CMK (cell line): ENCODE measurements around the gene MVB12B.

ENCODE experiments used
- DNase-seq: peaks from one replicate; pipeline ENCODE4 v3.0.0-alpha.2; 2010; ENCODE audit warnings: low read depth

MVB12B gene

DNA sequence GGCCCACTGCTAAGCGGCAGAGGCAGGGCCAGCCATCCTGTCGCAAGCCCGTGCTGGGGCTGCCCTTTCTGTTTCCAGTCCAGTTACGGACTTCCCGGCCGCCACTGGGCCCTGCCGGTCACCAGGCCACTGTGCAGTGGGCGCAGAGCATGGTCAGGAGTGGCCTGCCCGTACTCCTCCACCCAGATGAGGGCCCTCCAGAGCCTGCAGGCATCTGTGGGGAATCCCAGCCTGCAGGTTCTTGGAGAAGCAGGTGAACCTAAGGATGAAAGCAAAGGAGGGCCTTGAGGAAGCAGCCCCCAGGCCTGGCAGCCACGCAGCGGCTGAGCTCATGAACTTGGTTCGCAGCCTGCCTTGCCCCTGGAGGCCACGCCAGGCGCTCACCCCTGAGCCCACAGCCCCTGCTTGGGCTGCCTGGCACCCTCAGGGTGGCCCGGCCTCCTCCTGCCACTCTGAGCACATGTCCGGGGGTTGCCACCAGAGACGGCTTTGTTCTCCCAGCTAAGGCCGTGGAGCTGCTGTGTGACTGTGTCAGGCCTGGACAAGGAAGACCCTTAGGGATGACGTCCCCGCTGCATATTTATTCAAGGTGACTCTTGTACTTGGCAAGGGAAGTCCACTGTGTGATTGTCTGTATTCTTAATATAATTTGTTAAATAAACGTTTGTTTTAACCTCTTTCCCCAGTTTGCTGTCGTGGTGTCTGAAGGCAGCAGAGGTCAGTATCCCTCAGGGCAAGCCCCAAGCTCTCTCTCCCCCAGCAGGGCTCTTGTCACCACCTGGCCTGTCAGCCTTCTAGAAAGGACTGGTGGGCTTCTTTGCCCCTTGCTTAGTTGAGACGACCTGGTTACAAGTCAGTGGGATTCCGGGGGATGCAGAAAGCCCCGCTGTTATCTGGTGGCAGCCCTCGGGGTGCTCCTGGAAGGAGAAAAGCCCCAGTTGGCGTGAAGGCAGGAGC lies 180.0 kb downstream of the MVB12B start:
- DNase-seq = no peak

DNA sequence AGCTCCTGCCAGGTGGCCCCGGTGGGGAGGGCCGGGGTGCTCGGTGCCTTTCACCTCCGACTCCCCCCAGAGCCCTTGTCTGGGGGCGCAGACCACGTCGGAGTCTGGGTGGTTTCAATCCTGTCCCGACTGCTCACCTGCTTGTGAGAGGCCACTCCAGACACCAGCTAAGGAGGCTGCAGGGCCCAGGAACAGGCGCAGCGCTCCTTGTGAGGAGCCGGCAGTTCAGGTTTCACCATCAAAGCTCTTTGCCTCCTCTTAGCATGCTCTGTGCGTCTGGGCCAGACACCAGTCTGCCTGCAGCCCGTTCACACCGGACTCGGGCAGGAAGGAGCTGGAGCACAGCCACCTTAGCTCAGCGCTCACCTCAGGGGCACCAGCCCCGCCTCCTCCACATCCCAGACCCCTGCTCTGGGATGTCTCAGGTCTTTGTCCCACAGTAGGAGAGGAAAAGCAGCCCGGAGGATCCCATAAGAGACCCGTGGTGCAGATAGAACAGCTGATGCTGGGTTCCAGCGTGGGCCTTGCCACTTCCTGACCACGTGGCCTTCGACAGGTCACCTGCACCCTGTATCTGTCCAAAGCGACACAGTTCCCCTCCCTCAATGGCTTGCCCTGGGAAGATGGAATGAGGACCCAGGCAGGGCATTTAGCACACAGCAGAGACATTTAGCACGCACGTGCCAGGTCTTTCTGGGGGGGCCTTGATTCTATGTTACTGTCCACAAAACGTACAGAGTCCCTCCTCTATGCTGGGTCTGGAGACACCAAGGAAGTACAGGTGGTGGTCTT lies 180.9 kb downstream of the MVB12B start:
- DNase-seq = no peak

DNA sequence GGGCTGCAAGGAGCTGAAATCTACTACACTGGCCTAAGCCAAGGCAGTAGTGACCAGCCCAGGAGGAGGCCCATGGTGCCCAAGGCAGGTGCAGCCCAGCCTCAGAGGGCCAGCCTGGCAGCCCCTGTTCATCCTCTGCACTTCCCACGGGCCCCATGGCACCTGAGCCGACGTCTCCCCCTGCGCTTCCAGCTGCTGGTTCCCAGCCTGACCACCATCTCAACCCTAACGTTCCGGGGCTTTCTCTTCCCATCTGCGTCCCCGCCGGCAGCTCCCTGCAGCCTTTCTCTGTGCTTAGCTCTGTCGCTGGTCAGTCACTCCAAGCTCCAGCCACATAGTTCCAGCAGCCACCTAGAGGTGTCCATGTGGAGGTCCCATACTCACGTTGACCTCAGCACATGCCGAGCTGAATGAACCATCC lies 181.6 kb downstream of the MVB12B start:
- DNase-seq = no peak

DNA sequence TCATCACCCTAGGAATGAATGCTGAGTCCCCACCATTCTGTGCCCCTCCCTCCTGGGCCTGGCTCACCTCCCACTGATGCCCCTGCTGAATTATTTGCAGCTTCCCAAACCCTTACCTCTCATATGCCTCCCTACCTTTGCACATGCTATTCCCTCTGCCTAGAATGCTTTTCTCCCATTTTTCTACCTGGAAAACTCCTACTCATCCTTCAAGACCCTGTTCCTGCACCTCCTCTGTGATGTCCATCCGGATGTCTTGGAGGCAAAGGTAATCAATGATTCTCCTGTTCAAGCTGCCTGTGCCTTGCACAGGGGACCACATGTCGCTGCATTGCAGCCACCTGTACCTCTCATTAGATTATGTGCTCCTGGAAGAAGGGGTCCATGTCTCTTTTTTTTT lies 182.3 kb downstream of the MVB12B start:
- DNase-seq = no peak

DNA sequence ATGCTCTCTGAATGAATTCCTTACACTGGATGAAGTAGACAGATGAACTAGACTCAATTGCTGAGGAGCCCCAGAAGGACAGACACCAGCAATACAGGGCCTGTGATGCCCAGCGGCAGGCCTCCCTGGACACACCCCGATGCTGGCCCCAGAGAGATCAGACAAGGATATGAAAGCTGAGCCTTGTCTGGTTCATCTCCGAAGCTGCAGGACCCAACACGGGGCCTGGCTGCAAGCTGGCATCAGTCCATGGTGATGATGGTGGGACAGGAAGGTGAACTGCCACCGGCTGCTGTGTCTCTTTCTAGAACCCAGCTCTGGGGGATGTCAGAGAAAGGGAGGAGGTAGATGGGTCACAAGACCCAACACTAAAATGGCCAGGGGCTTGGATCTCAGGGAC lies 183.1 kb downstream of the MVB12B start:
- no peak for DNase-seq

DNA sequence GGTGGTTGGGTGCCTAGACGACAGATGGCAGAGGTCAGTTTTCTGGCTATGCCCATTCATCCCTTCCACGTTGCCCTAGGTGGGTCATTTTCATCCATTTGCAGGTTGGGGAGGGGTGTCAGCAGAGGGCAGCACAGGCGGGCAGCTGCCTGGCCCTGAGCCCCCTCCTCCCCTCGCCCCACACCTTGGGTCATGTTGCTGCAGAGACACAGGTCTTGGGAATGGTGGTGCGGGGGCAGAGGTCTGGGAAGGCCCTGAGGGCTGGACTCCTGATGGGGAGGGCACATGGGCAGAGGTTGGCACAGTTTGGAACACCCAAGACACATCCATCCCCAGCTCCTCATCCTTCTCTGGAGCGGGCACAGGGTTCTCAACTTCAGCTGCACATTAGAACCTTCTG lies 183.9 kb downstream of the MVB12B start:
- DNase-seq = no peak

- DNase-seq = no peak
Observed at GRCh38 chr9:126511411-126511810, 184.8 kb downstream of the MVB12B start.

DNA sequence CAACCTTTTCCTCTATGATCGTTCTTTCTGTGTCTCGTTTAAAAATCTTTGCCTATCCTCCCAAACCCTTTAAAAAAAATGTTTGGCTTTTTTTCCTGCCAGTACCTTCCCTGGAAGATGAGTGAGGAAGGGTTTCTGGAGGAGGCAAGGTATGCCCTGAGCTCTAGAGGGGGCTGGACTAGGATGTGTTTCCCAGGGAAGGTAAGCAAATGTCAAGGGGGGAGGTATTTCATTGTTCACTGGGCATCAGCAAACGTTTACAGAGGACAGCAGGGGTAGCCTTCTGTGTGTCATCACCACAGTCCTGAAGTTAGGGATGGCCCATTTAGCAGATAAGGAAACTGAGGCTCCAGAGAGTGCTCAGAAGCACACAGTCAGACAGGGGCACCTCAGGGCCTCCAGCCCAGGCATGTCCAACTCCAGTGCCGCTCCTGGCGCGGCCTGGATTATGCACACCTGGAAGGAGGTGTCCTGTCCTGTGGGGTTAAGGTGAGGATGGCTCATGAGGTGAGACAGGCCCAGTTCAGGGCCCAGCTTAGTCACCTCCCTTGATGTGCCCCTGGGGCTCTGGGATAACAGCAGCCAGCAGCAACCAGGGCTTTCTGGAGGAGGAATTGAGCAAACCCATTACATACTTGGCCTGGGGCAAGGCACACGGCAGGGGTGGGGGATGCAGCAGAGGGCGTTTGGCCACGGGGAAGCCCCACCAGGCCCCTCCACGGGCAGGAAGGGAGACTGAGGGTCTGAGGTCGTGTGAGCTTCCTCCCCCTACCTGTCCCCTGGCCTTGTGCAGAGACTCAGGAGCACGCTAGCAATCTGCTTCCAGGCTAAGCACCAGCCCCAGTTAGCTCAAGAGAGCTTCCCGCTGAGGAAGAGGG lies 186.8 kb downstream of the MVB12B start:
- DNase-seq = no peak

DNA sequence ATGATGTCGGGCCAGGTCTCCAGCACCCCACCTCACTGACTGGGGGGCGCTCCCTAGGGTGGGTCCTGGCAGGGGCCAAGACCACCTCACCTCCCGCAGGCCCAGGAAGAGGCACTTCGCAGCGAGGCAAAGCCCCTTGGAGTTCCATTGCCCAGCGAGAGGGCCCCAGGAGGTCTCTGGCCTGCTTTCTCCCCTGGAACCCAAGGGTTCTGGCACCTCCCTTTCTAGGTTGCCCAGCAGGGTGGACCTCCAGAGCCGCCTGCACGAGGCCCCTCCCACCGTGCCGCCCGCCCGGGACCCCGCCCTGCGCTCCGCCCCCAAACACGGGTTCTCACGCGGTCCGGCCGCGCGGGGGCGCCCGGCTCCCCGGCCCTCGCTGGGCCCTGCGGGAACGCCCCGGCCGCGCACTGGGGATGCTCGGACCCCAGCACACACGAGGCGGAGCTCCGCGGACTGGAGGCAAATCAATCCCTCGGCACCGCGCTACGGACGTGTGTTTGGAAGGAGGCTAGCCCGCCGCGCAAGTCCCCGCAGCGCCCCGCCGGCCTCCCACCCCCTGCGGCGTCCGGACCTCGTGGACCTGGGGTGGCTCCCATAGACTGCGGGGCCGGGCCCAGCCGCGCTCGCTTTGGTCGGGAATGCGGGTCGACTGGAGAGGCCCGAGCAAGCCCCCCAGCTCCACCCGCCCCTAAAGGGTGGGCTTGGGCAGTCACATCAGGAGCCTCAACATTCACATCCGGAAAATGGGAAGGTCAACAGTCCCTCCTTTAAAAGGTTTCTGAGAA lies 187.6 kb downstream of the MVB12B start:
- no peak for DNase-seq

DNA sequence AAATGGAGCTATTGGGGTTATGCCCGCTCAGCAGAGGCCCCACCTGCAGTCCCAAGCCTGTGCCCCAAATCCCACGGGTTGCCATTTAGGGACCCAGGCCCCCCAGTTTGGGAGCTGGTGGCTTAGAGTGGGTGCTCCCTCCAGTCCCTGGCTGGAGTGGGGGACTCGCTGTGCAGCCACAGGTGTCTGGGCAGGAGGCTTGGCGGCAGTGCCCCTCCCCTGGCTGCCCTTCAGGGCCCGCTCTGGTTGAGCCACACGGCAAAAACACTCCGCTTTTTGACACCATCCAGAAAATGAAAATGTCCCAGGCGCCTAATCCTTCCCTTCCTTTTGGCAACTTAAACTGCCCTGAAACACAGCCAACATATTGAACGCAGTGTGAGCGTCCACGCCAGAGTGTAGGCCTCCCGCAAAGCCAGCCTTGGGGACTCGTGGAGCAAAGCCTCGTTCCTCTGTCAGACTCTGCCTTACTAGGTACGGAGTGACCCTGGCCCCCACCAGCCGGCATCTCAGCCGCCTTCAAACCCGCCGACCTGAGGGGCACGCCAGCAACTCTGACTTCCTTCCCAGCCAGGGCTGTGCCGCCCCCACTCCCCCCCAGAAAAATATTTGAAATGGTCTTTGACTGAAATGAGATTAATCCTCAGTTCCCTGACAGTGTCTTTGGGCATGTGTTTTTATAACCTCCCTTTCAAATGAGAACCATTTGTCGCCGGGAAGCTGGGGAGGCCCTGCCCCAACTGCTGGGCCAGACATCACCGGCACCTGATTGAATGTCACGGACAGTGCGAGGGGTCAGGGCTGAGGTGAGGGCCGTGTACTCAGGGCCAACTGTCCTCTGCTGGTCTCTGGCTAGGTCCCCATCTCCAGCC lies 188.6 kb downstream of the MVB12B start:
- DNase-seq = no peak

DNA sequence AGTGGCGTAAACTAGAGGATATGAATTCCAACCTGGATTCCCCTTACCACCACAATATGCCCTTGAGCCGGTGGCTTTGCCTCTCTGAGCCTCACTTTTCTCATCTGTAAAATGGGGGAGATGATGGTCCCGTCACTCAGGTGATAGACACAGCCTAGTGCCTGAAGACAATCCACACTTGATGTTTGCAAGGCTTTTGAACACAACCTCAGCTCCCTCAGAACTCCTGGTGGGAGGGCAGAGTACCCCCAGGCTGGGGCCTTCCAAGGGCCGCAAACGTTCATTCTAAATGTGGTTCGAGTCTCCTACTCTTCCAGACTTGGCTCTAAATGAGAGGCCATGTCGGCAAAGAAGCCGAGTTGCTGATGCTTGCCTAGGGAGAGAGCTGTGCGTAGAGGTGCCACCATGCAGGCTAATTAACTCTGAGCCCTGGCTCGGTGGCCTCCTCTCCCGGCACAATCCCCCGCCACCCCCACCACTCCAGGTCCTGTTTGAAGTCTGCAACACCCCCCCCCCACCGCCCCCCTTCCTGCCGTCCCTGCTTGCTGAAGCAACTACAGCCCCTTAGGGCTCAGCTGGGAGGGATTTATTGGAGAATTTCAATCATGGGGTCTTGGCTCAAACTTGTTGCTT lies 189.4 kb downstream of the MVB12B start:
- DNase-seq = no peak

DNA sequence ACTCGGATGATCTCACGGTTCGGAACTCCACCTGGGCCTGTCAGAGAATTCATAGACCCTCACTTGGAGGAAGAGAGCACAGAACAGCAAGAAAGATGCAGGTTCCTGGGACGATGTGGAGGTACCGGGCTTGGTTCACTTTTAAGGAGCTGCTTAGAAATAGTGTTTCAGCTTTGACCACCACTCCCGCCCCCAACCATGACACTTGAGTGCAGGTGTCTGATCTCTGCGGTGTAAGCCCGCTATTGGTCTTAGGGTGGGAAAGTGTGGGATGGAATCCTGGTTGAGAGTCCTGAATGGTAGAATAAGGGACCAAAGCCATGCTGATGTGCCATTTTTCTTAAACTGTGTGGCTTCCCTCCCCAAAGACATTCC lies 189.9 kb downstream of the MVB12B start:
- DNase-seq = no peak

- DNase-seq = no peak
Observed at GRCh38 chr9:126516936-126517832, 190.6 kb downstream of the MVB12B start.

DNA sequence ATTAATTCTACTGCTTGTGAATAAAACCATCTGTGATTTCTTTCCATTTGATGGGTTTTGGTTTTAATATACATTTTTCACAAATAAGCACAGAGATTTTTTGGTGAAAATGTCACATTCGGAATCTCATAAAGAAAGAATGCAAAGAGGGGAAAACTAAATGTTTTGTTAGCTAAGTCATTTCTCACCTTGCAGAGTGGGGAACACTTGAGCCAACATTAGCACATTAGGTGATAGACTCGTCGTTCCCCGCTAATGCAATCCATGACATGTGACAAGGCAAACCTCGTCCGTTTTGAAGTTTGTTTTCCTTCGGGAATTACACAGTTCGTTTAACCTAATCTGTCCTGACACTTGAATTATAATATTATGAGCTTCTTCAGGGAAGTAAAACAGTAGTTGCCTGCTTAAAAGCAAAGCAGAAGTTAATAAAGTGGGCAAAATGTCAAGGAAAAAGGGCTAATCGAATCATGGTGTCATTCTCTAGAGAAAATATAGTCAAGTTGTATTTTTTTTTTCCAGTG lies 191.3 kb downstream of the MVB12B start:
- no peak for DNase-seq

DNA sequence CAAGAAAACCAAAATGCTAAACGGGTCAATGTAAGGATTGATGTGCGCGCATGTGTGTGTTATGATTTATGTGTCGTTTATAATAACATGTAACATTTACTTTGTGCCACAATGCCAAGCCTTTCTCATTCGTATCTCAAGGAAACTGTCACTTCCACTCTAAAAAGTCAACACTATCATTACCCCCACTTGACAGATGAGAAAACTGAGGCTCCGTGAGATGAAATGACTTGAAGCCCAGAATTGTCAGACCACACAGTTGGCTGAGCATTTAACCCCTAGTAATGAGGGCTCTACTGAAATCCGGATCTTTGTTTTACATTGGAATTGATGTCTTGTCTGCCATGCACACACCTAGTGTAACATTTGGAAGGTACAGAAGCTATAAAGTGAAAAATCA lies 192.1 kb downstream of the MVB12B start:
- DNase-seq = no peak

GRCh38 chr9:126519660-126520420 lies 193.2 kb downstream of the MVB12B start:
- DNase-seq = no peak

- DNase-seq = no peak
Observed at GRCh38 chr9:126520453-126520852, 193.8 kb downstream of the MVB12B start.

- DNase-seq = no peak
Observed at GRCh38 chr9:126521089-126521488, 194.5 kb downstream of the MVB12B start.
